A549 (cell line): ENCODE data around the gene CABCOCO1.

ENCODE experiments used
- SMC3 ChIP-seq: fragments of >200 bp; sonication (Bioruptor Twin); formaldehyde crosslinking; IDR thresholded peaks from 3 replicates; pipeline ENCODE4 v1.6.1; 2018; ENCODE audit warnings: inconsistent platforms
- TF ChIP-seq, protein P1 (sequence below): fragments of >200 bp; sonication (Bioruptor Twin); formaldehyde crosslinking; IDR thresholded peaks from 3 replicates; pipeline ENCODE4 v1.5.1; 2016

GRCh38 chr10:61814160-61814559 is 151.4 kb downstream of the CABCOCO1 start:
- TF ChIP-seq, protein P1, sequence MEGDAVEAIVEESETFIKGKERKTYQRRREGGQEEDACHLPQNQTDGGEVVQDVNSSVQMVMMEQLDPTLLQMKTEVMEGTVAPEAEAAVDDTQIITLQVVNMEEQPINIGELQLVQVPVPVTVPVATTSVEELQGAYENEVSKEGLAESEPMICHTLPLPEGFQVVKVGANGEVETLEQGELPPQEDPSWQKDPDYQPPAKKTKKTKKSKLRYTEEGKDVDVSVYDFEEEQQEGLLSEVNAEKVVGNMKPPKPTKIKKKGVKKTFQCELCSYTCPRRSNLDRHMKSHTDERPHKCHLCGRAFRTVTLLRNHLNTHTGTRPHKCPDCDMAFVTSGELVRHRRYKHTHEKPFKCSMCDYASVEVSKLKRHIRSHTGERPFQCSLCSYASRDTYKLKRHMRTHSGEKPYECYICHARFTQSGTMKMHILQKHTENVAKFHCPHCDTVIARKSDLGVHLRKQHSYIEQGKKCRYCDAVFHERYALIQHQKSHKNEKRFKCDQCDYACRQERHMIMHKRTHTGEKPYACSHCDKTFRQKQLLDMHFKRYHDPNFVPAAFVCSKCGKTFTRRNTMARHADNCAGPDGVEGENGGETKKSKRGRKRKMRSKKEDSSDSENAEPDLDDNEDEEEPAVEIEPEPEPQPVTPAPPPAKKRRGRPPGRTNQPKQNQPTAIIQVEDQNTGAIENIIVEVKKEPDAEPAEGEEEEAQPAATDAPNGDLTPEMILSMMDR: no peak
- TF ChIP-seq SMC3: no peak
